ENCODE data around the gene ICA1L. TPM values are rescaled to one million over a fixed set of nuclear protein-coding genes. Genes with fewer than 3 reads are reported as not detected.
A peak's percentile ranks its signal among the peaks of the same experiment; 100 is the strongest.

Gene ICA1L
- total and polyA plus RNA-seq, 2 of the 8 experiments (the other 6 are each of a cell fraction or from before 2014, with no cell fraction given) = 1.1 to 3.4 TPM

DNA sequence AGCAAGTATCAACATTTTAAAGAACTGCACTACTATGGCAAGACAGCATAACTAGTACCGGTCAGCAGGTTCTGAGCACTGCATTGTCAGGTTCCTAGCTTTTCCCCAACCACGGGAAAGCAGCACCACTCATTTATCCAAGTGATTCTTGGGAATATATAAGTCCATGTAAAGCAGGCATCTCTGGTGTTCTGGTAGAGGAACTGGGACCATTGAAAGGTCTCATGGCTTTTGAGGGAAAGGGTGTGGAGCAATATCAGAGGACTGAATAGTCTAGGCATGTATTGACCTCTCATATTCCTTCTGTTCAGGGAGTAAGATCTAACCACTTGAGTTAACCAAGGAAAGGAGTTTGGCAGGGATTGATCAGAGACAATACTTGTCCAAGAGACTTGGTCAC, 6.1 kb upstream of the ICA1L start:
- Histone ChIP-seq H4K91ac (replicated peaks; ENCODE audit: insufficient read length, low read length) (no peak overlapping the region), H3K9me3 (ENCODE audit: insufficient read depth in 2 of 2, low read depth in 1 of 2, low read length in 1 of 2) (no peaks in the 10 kb centered on the region), H2AK5ac (ENCODE audit: low read depth, low read length) (no peak overlapping the region), H3K4ac (replicated peaks; ENCODE audit: insufficient read length, low read depth, low read length) (no peak overlapping the region), H3K14ac (ENCODE audit: insufficient read length) (no peak overlapping the region), H3K79me2 (ENCODE audit: control insufficient read depth in 1 of 2, insufficient read depth in 2 of 2, low read length in 2 of 2) (no peaks in the 10 kb centered on the region), H3K4me3 (ENCODE audit: extremely low read depth in 1 of 4, insufficient read depth in 2 of 4, low read depth in 3 of 4, low read length in 4 of 4) (no peak overlapping the region), H3K9ac (replicated peaks in 1 of 4; ENCODE audit: extremely low read depth in 1 of 4, low read depth in 3 of 4, low read length in 3 of 4) (no peak overlapping the region), H3K4me1 (replicated peaks in 1 of 4; ENCODE audit: control insufficient read depth in 3 of 4, insufficient read depth in 4 of 4, low read length in 3 of 4) (no peaks in the 10 kb centered on the region), H2BK12ac (ENCODE audit: low read depth, low read length) (no peak overlapping the region), H2BK120ac (replicated peaks; ENCODE audit: low read depth, low read length) (no peak overlapping the region), H3K27me3 (replicated peaks in 1 of 4; ENCODE audit: control insufficient read depth in 3 of 4, extremely low read depth in 1 of 4, insufficient read depth in 3 of 4, low read length in 3 of 4) (no peaks in the 10 kb centered on the region), H3K56ac (replicated peaks; ENCODE audit: insufficient read length, low read depth, low read length) (no peak overlapping the region), H2BK5ac (ENCODE audit: low read depth, low read length) (no peak overlapping the region), H4K20me1 (replicated peaks in 1 of 2; ENCODE audit: control insufficient read depth in 1 of 2, insufficient read depth in 2 of 2, low read length in 2 of 2) (peaks cover 0 to 2% of the 10 kb centered on the region in 2 experiments), H3K79me1 (ENCODE audit: low read depth, low read length) (no peaks in the 10 kb centered on the region), H3K23ac (ENCODE audit: insufficient read length) (no peak overlapping the region), H3K4me2 (ENCODE audit: insufficient read depth in 1 of 2, low read depth in 2 of 2, low read length in 2 of 2) (no peak overlapping the region), H2BK15ac (ENCODE audit: low read length) (no peak overlapping the region), H3K36me3 (ENCODE audit: control insufficient read depth in 2 of 4, insufficient read depth in 4 of 4, low read length in 3 of 4) (peaks cover 0 to 29% (median 14%) of the 10 kb centered on the region in 4 experiments; a peak in 5 of 8 replicates), H3K27ac (ENCODE audit: low read depth, low read length) (no peak overlapping the region), H3K18ac (ENCODE audit: extremely low read depth, low read length) (no peak overlapping the region), H4K8ac (ENCODE audit: extremely low read depth, insufficient read depth, low read length) (no peak overlapping the region), H2BK20ac (ENCODE audit: low read length) (no peak overlapping the region), H3K23me2 (ENCODE audit: low read depth, low read length) (no peaks in the 10 kb centered on the region), H4K5ac (ENCODE audit: insufficient read length, low read depth, low read length) (no peak overlapping the region), H2AFZ (ENCODE audit: low read length) (no peak overlapping the region)
- POLR2A ChIA-PET (ENCODE audit: partially characterized antibody) = interaction anchor here (0.7 to 1.6 kb wide), 4 partner anchors 9 to 45 kb away, joined by 3 to 4 read pairs (median 4); partner anchors contain the start of gene WDR12
- DNase-seq (ENCODE audit: low read depth in 1 of 2, low spot score in 2 of 2) = no peak
- CTCF ChIA-PET (ENCODE audit: partially characterized antibody) = no interaction called here
- peak; percentile 24 for FAIRE-seq
- WGBS, 2 experiments (ENCODE audit: extremely low coverage in 1 of 2, insufficient coverage in 1 of 2, insufficient read length in 1 of 2, insufficient replicate concordance in 2 of 2, low coverage in 1 of 2, low lambda C conversion rate in 2 of 2, missing lambda C conversion rate in 1 of 2) = 100% methylated on average over 2 of the region's 2 CpGs; no CpG with 5 or more reads in 1 of the 2 experiments
- TF ChIP-seq SIN3A (conservative IDR thresholded peaks at IDR 0.05 in 1 of 2, IDR thresholded peaks at IDR 0.05 in 1 of 2; ENCODE audit: low read depth in 1 of 2, low read length in 2 of 2) = no peak
- TF ChIP-seq SIRT6 (IDR thresholded peaks at IDR 0.05; ENCODE audit: low read length) = no peak
- TF ChIP-seq CHD2 (IDR thresholded peaks at IDR 0.05; ENCODE audit: low read length) = no peak
- TF ChIP-seq HDAC2 (IDR thresholded peaks at IDR 0.05; ENCODE audit: borderline replicate concordance in 1 of 2, low read depth in 2 of 2, low read length in 2 of 2) = no peak
- no peak for TF ChIP-seq EP300 (IDR thresholded peaks at IDR 0.05; ENCODE audit: borderline replicate concordance in 1 of 2, low read depth in 2 of 2, low read length in 2 of 2)
- no peak for TF ChIP-seq TEAD4 (IDR thresholded peaks at IDR 0.05; ENCODE audit: low read depth, low read length)
- no peak for TF ChIP-seq JUN (IDR thresholded peaks at IDR 0.05; ENCODE audit: low read depth, low read length)
- no peak for TF ChIP-seq POLR2A (IDR thresholded peaks at IDR 0.05; ENCODE audit: control extremely low read depth in 1 of 2, low read depth in 2 of 2, low read length in 2 of 2)
- no peak for TF ChIP-seq SP4 (IDR thresholded peaks at IDR 0.05; ENCODE audit: low read length)
- TF ChIP-seq RBBP5 (IDR thresholded peaks at IDR 0.05; ENCODE audit: borderline replicate concordance, low read depth, low read length) = no peak
- no peak for TF ChIP-seq SUZ12 (IDR thresholded peaks at IDR 0.05; ENCODE audit: low read length)
- no peak for TF ChIP-seq CHD1 (IDR thresholded peaks at IDR 0.05; ENCODE audit: low read depth, low read length)
- TF ChIP-seq GTF2F1 (IDR thresholded peaks at IDR 0.05; ENCODE audit: borderline replicate concordance, low read depth, low read length) = no peak
- TF ChIP-seq RFX5 (IDR thresholded peaks at IDR 0.05; ENCODE audit: borderline replicate concordance, low read depth, low read length) = no peak
- TF ChIP-seq CREB1 (IDR thresholded peaks at IDR 0.05) = no peak
